Uterus (tissue), 4 donors: ENCODE measurements around the gene GCH1. TPM values are rescaled to one million over a fixed set of nuclear protein-coding genes. Genes with fewer than 3 reads are reported as not detected.
A peak's percentile ranks its signal among the peaks of the same experiment; 100 is the strongest.

Source experiments
- DNase-seq, 2 donors: peaks; one replicate each; pipeline ENCODE4 v3.0.0-alpha.2; 2019 to 2020
- H3K27ac ChIP-seq, 2 donors: fragments of 200-600 bp; sonication (generic); 1 replicate in 1 of 2; 2 replicates in 1 of 2; pipeline ENCODE4 v1.5.1; 2016 to 2018
- H3K27me3 ChIP-seq, 2 donors: fragments of 200-600 bp; sonication (generic); one replicate each; pipeline ENCODE4 v1.5.1; 2018 to 2019; ENCODE audit warnings: control low read depth in 1 of 2
- H3K36me3 ChIP-seq, 2 donors: fragments of 200-600 bp; sonication (generic); one replicate each; pipeline ENCODE4 v1.5.1; 2019; ENCODE audit warnings: control low read depth in 1 of 2
- H3K4me1 ChIP-seq, 2 donors: fragments of 200-600 bp; sonication (generic); one replicate each; pipeline ENCODE4 v1.5.1; 2018 to 2019; ENCODE audit warnings: control low read depth in 1 of 2
- H3K4me3 ChIP-seq, 2 donors: fragments of 200-600 bp; sonication (generic); 1 replicate in 1 of 2; 2 replicates in 1 of 2; pipeline ENCODE4 v1.5.1; 2018 to 2019; ENCODE audit warnings: mild to moderate bottlenecking in 1 of 2
- H3K9me3 ChIP-seq, 2 donors: fragments of 200-600 bp; sonication (generic); one replicate each; pipeline ENCODE4 v1.5.1; 2019; ENCODE audit warnings: control low read depth in 1 of 2
- CTCF ChIP-seq, 4 experiments: fragments of 200-600 bp in 2 of 4; fragments of 450-650 bp in 2 of 4; sonication (generic) in 2 of 4; IDR thresholded peaks; one replicate each; pipeline ENCODE4 v1.5.1; 2016 to 2019; ENCODE audit warnings: antibody characterized with exemption in 4 of 4, mild to moderate bottlenecking in 2 of 4, moderate library complexity in 1 of 4
- POLR2A ChIP-seq, 2 donors: fragments of 450-650 bp; IDR thresholded peaks; one replicate each; pipeline ENCODE4 v1.6.1; 2016; ENCODE audit warnings: antibody characterized with exemption in 2 of 2, mild to moderate bottlenecking in 1 of 2, moderate library complexity in 1 of 2
- intact Hi-C: fragments of 100-400 bp; cut with DNase I; formaldehyde crosslinking; loops from one replicate; pipeline ENCODE4 v1.15.1; 2023; ENCODE audit warnings: low total_unique reads
- total RNA-seq, 4 donors: library from RNA; depleted of rRNA in 3 of 4; stranded (reverse); fragments of >200 nt in 3 of 4; gene quantifications; one replicate each; pipeline versions ENCODE4 v1.1.0 to v1.2.4, GENCODE V29; 2014 to 2023
- donor health status: DM: yes; HTN: yes; CAD: no.

The GCH1 gene
- total RNA-seq, 4 donors from 2014 or later = 3.2 to 10.6 (median 4.1) TPM

GRCh38 chr14:54818201-54819133, 84.2 kb downstream of the GCH1 start:
- peak in 1 of 2 donors; percentile 31 for DNase-seq
- Histone ChIP-seq H3K9me3 (peaks cover 0 to 6% of the 10 kb centered on the region in 2 donors), H3K4me1 (no peaks in the 10 kb centered on the region), H3K27me3 (no peaks in the 10 kb centered on the region), H3K4me3 (no peak overlapping the region), H3K27ac (no peak overlapping the region), H3K36me3 (no peaks in the 10 kb centered on the region)
- TF ChIP-seq CTCF (IDR thresholded peaks at IDR 0.05) (no peak), POLR2A (IDR thresholded peaks at IDR 0.05) (no peak)
- intact Hi-C loops = no loop called here

- no peaks in the 10 kb centered on the region for H3K36me3 ChIP-seq
- TF ChIP-seq POLR2A (IDR thresholded peaks at IDR 0.05) (no peak), CTCF (IDR thresholded peaks at IDR 0.05) (no peak)
- DNase-seq = no peak
- no peaks in the 10 kb centered on the region for H3K27me3 ChIP-seq
- H3K9me3 ChIP-seq = no peaks in the 10 kb centered on the region
- intact Hi-C loops = no loop called here
- no peak overlapping the region for H3K4me3 ChIP-seq
- no peaks in the 10 kb centered on the region for H3K4me1 ChIP-seq
- H3K27ac ChIP-seq = no peak overlapping the region
Observed at GRCh38 chr14:54817506-54817905, 85.1 kb downstream of the GCH1 start.

- intact Hi-C loops = no loop called here
- H3K9me3 ChIP-seq = no peaks in the 10 kb centered on the region
- DNase-seq = no peak
Observed at GRCh38 chr14:54816450-54816849, 86.2 kb downstream of the GCH1 start.

GRCh38 chr14:54815515-54815914, 87.1 kb downstream of the GCH1 start:
- TF ChIP-seq POLR2A (IDR thresholded peaks at IDR 0.05) (no peak), CTCF (IDR thresholded peaks at IDR 0.05) (no peak)
- no peak overlapping the region for H3K4me3 ChIP-seq
- no peaks in the 10 kb centered on the region for H3K27me3 ChIP-seq
- no peaks in the 10 kb centered on the region for H3K4me1 ChIP-seq
- DNase-seq = no peak
- no peaks in the 10 kb centered on the region for H3K36me3 ChIP-seq
- no peaks in the 10 kb centered on the region for H3K9me3 ChIP-seq
- intact Hi-C loops = no loop called here
- H3K27ac ChIP-seq = no peak overlapping the region

More at GRCh38 chr14:54816450-54816849, 86.2 kb downstream of the GCH1 start:
- no peaks in the 10 kb centered on the region for H3K27me3 ChIP-seq
- no peaks in the 10 kb centered on the region for H3K4me1 ChIP-seq
- H3K4me3 ChIP-seq = no peak overlapping the region
- TF ChIP-seq POLR2A (IDR thresholded peaks at IDR 0.05) (no peak), CTCF (IDR thresholded peaks at IDR 0.05) (no peak)
- H3K36me3 ChIP-seq = no peaks in the 10 kb centered on the region
- H3K27ac ChIP-seq = no peak overlapping the region

- no peak overlapping the region for H3K4me3 ChIP-seq
- H3K36me3 ChIP-seq = no peaks in the 10 kb centered on the region
- H3K4me1 ChIP-seq = no peaks in the 10 kb centered on the region
- DNase-seq = no peak
- no peaks in the 10 kb centered on the region for H3K27me3 ChIP-seq
- intact Hi-C loops = no loop called here
- TF ChIP-seq POLR2A (IDR thresholded peaks at IDR 0.05) (no peak), CTCF (IDR thresholded peaks at IDR 0.05) (no peak)
- no peaks in the 10 kb centered on the region for H3K9me3 ChIP-seq
- no peak overlapping the region for H3K27ac ChIP-seq
Observed at GRCh38 chr14:54815016-54815415, 87.6 kb downstream of the GCH1 start.
